Fibroblast of the aortic adventitia (primary cell): ENCODE data around the gene PDE6G. TPM values are rescaled to one million over a fixed set of nuclear protein-coding genes. Genes with fewer than 3 reads are reported as not detected.

Experiments
- DNase-seq: peaks from one replicate; pipeline ENCODE4 v3.0.0-alpha.2; 2010; ENCODE audit warnings: low read depth
- H3K4me3 ChIP-seq: 2 replicates; pipeline ENCODE4 v1.5.1; 2011; ENCODE audit warnings: low read depth, mild to moderate bottlenecking, control low read depth, low read length, moderate library complexity
- total RNA-seq: library from RNA; depleted of rRNA; stranded (reverse); fragments of >200 nt; gene quantifications from 2 replicates; pipeline ENCODE4 v1.2.3, GENCODE V29; 2012; ENCODE audit warnings: low replicate concordance
- TF ChIP-seq, protein P1 (sequence below): IDR thresholded peaks from 2 replicates; pipeline ENCODE4 v1.5.1; 2011; ENCODE audit warnings: mild to moderate bottlenecking, low read length, control low read depth, inconsistent platforms; ENCODE audit not compliant: insufficient read depth

PDE6G gene
- total RNA-seq, 1 donor = 0.63 TPM

DNA sequence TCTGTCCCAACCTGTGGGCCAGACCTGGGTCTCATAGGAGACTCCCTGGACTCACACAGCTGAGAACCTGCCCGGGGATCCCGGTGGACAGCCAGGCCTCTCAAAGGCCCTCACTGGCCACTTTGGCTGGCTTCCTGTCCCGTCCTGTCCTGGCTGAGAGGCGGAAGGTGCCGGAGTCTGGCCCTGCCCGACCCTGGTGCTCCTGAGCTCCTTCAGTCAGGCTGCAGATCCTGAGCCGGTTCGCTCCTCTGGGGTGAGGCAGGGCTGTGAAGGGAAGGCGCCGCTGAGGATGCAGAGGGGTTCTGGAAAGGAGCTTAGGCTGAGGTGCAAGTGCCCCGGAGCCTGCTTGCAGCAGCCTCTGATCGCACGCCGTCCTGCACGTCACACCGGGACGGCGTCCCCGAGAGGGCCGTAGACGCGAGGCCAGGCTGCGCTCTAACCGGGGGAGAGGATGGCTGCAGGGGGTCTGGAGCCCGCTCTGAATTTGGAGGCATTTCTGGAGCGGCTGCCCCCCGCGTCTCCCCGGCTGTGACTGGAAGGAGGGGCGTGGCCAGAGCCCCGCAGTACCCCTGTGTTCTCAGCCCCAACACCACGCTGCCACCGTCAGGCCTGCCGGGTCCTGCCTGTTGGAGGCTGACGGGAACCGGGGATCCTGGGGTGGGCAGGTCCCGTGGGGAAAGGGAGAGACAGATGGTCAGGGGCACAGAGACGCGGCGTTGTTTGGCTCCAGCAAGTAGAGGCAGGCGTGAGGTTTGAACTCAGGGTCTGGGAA, 31.6 kb upstream of the PDE6G start:
- DNase-seq = no peak
- H3K4me3 ChIP-seq = no peak overlapping the region
- TF ChIP-seq, protein P1, sequence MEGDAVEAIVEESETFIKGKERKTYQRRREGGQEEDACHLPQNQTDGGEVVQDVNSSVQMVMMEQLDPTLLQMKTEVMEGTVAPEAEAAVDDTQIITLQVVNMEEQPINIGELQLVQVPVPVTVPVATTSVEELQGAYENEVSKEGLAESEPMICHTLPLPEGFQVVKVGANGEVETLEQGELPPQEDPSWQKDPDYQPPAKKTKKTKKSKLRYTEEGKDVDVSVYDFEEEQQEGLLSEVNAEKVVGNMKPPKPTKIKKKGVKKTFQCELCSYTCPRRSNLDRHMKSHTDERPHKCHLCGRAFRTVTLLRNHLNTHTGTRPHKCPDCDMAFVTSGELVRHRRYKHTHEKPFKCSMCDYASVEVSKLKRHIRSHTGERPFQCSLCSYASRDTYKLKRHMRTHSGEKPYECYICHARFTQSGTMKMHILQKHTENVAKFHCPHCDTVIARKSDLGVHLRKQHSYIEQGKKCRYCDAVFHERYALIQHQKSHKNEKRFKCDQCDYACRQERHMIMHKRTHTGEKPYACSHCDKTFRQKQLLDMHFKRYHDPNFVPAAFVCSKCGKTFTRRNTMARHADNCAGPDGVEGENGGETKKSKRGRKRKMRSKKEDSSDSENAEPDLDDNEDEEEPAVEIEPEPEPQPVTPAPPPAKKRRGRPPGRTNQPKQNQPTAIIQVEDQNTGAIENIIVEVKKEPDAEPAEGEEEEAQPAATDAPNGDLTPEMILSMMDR = no peak

DNA sequence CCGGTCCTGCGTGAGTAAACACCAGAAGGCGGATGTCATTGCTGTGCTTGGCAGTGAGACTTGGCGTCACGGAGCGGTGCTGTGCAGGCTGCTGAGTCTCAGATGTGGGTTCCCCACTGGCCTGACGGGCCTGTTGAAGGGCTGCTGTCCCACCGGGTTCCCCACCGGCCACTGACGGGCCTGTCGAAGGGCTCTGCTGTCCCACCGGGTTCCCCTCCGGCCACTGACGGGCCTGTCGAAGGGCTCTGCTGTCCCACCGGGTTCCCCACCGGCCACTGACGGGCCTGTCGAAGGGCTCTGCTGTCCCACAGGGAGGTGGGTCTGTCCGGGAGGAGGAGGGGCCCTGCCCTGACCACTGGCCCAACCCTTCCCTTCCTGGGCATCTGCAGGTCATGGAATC, 30.3 kb upstream of the PDE6G start:
- H3K4me3 ChIP-seq = no peak overlapping the region
- DNase-seq = no peak
- TF ChIP-seq, protein P1 = no peak

DNA sequence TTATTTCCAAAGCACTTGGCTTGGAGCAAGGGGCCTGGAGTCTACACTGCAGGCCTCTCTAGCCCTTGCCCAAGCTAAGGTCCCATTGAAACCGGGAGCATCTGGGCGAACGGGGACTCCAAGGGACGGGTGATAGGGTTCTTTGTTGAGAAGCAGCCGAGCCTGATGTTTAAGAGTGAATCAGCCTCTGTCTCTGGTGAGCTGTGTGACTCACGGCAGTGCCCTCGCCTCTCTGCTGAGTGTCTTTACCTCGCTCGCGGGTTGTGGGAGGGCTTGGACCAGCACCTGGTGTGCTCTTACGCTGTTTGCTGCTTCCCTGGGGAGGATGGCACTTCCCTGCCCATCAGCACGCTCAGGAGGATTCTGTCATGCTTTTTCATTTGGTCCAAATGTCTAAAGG, 28.8 kb upstream of the PDE6G start:
- DNase-seq = peak; percentile 41
- TF ChIP-seq, protein P1 = no peak
- peak overlapping the region; percentile 85 for H3K4me3 ChIP-seq

DNA sequence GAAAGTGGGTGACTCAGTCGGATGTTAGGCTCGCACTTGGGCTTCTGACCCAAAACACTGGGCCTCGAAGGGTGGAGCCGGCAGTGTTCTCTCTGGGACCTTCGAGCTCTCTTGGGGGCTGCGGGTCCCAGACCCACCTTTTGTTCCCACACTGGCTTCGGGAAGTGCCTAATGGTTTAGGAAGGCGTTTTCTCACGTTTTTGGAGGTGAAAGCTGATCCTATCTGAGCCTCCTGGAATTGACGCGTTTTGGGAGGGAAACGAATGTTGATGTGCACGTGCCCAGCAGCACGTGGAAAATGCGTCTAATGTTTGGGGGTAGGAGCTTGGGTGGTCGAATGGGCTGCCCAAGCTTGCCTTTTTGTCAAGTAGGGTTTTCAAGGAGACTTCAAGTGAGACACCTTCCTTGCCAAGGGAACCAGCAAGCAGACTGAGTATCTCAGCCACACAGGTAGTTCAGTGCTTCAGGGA, 28.1 kb upstream of the PDE6G start:
- peak overlapping the region; percentile 85 for H3K4me3 ChIP-seq
- DNase-seq = peak; percentile 81
- TF ChIP-seq, protein P1 = no peak

DNA sequence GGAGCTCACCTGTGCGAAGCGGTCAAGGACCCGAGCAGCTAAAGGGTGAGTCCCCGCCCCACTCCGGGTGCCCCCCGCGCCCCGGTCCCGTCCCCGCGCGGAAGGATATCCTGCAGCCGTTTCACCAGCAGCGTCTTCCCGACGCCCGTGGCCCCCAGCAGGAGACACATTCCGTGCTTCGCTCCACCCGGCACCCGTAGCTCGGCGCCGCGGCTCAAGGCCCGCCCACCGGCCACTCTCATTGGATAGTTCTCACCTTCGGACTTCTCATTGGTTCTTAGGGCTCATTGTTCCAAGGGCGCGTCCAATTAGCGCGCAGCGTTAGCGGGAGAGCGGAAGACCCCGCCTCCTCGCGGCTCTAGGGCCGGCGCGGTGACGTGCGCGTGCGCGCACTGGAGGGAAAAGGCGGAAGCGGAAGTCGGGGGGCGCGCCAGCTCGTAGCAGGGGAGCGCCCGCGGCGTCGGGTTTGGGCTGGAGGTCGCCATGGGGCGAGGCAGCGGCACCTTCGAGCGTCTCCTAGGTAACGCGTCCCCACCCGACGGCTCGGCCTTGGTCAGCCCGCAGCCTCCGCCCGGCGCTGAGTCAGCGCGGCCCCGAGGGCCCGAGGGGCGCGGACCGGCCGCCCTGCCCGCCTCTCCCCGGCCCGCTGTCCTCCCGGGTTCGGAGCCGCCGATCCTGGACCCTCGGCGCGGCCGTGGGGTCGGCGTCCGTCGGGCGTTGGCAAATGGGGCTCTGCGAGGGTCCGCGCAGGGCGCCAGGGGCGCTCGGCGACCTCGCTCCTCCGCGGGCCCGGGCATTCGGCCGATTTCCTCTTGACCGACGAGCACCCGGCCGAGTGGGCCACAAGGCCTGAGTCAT, 27.5 kb upstream of the PDE6G start, which contains the start of the genes ARL16 and HGS:
ARL16 (minus strand) TSS at position 214 of the 858 bp plus-strand sequence; CDS start at position 170, 44 bp downstream.
HGS (plus strand) TSS at position 428 of the 858 bp plus-strand sequence; CDS start at position 484, 56 bp downstream.
- DNase-seq = peak; percentile 99
- peak within 1 kb of the TSS; percentile 91 for H3K4me3 ChIP-seq
- TF ChIP-seq, protein P1 = no peak

DNA sequence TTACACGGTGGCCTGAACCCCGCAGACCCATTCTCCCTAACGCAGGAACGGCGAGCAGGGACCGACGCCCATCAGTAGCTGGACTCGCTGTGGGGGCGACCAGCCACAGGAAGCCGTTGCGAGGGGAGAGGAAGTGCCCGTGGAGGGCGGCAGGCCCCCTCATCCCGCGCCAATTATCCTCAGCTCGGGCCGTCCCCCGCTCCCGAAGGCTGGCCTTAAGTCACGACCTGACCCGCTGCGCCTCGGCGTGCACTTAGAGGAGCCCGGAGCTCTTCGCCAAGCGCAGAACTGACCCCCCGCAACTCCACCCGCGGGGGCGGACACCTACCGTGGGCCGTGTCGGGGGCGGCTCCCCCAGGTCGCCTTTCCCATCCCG, 26.9 kb upstream of the PDE6G start:
- TF ChIP-seq, protein P1 = no peak
- no peak for DNase-seq
- H3K4me3 ChIP-seq = peak overlapping the region; percentile 91
